Bronchial epithelial cell (primary cell): ENCODE results near the gene KANSL1L. TPM values are rescaled to one million over a fixed set of nuclear protein-coding genes. Genes with fewer than 3 reads are reported as not detected.

ENCODE experiments used
- DNase-seq: peaks from one replicate; pipeline ENCODE4 v3.0.0-alpha.2; 2010; ENCODE audit warnings: low read depth
- FAIRE-seq: peaks from 2 replicates; lab custom pipeline; 2011; peaks lifted over from hg19 to GRCh38; lab: Jason Lieb, UNC
- H3K27me3 ChIP-seq: 2 replicates; pipeline ENCODE4 v1.5.1; 2011; ENCODE audit warnings: low read length; ENCODE audit not compliant: control insufficient read depth, insufficient read depth
- H3K36me3 ChIP-seq: 2 replicates; pipeline ENCODE4 v1.5.1; 2011; ENCODE audit warnings: low read length; ENCODE audit not compliant: control insufficient read depth, insufficient read depth
- H3K4me3 ChIP-seq: 2 replicates; pipeline ENCODE4 v1.5.1; 2011; ENCODE audit warnings: mild to moderate bottlenecking, low read depth, low read length, control low read depth
- CTCF ChIP-seq: IDR thresholded peaks from 2 replicates; pipeline ENCODE4 v1.5.1; 2011; ENCODE audit warnings: mild to moderate bottlenecking, moderate library complexity, low read length, control low read depth, inconsistent platforms; ENCODE audit not compliant: insufficient read depth, severe bottlenecking
- total RNA-seq: library from RNA; depleted of rRNA; stranded (reverse); fragments of >200 nt; gene quantifications from 2 replicates; pipeline ENCODE4 v1.2.1, GENCODE V29; 2014

The KANSL1L gene
- total RNA-seq, 1 donor from 2014 or later = 8.7 TPM

GRCh38 chr2:210159059-210159458, 12.2 kb downstream of the KANSL1L start:
- Histone ChIP-seq H3K27me3 (no peaks in the 10 kb centered on the region), H3K4me3 (no peak overlapping the region), H3K36me3 (no peaks in the 10 kb centered on the region)
- FAIRE-seq = no peak
- no peak for DNase-seq
- TF ChIP-seq CTCF = no peak

DNA sequence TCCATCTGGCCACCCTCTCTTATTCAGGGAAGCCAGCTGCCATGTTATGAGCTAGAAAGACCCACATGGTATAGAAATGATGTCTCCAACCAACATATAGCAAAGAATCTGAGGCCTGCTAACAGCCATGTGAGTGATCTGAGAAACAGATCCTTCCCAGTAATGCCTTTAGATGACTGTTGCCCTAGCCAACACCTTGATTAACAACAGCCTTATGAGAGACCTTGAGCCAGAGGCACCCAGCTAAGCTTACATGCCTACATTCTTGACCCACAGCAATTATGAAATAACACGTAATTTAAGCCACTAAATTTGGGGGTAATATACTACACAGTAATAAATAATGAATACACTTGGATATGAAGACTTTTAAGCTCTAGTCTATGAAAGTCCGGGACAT, 13.0 kb downstream of the KANSL1L start:
- FAIRE-seq = no peak
- Histone ChIP-seq H3K27me3 (no peaks in the 10 kb centered on the region), H3K36me3 (peaks cover 1% of the 10 kb centered on the region), H3K4me3 (no peak overlapping the region)
- no peak for TF ChIP-seq CTCF
- DNase-seq = no peak

GRCh38 chr2:210157526-210157925, 13.7 kb downstream of the KANSL1L start:
- H3K4me3 ChIP-seq = no peak overlapping the region
- H3K36me3 ChIP-seq = peaks cover 1% of the 10 kb centered on the region
- FAIRE-seq = no peak
- DNase-seq = no peak
- TF ChIP-seq CTCF = no peak
- H3K27me3 ChIP-seq = no peaks in the 10 kb centered on the region

DNA sequence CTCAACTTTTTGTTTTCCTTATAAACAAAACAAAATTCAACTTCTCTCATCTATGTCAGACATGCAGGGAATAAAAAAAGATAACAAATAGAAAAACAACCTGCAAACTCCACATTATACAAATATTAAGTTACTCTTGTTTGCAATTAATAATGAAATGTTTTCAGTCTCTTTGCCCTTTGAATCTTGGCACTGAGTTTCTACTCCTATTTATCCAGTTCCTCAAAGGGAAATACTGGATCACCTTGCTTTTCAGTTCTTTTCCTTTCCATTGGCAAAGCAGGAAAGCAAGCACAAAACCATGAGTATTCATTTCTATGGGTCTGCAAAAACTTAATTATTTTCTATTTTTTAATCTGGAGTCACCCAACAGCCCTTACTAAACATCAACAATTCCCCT, 23.6 kb downstream of the KANSL1L start:
- no peak for TF ChIP-seq CTCF
- Histone ChIP-seq H3K36me3 (peaks cover 3% of the 10 kb centered on the region), H3K4me3 (no peak overlapping the region), H3K27me3 (no peaks in the 10 kb centered on the region)
- no peak for FAIRE-seq
- DNase-seq = no peak

GRCh38 chr2:210132239-210132638, 39.0 kb downstream of the KANSL1L start:
- H3K27me3 ChIP-seq = no peaks in the 10 kb centered on the region
- no peak for TF ChIP-seq CTCF
- no peak for FAIRE-seq
- no peak for DNase-seq
- no peak overlapping the region for H3K4me3 ChIP-seq
- no peaks in the 10 kb centered on the region for H3K36me3 ChIP-seq

- DNase-seq = peak; percentile 8
- TF ChIP-seq CTCF = no peak
- no peaks in the 10 kb centered on the region for H3K27me3 ChIP-seq
- FAIRE-seq = no peak
- H3K4me3 ChIP-seq = no peak overlapping the region
- H3K36me3 ChIP-seq = no peaks in the 10 kb centered on the region
Measured at GRCh38 chr2:210128961-210129360, 42.2 kb downstream of the KANSL1L start.
